GM18873 (cell line): ENCODE measurements around the gene TEKT3.

Source experiments
- ATAC-seq: cut with Tn5 transposase; IDR thresholded peaks from one replicate; pipeline ENCODE4 v1.9.1; 2021; ENCODE audit warnings: mild to moderate bottlenecking, moderate library complexity, moderate number of reproducible peaks; ENCODE audit not compliant: unreplicated experiment, low FRiP score

The TEKT3 gene

GRCh38 chr17:15268461-15268860, 72.9 kb downstream of the TEKT3 start:
- ATAC-seq, result no peak

- no peak for ATAC-seq
These were observed 73.4 kb downstream of the TEKT3 start for GRCh38 chr17:15267996-15268395.

- ATAC-seq, result no peak
These were observed 74.9 kb downstream of the TEKT3 start for GRCh38 chr17:15266325-15267125.

GRCh38 chr17:15265131-15265530, 76.3 kb downstream of the TEKT3 start, which contains the start of gene PMP22:
TSS of gene PMP22 (minus strand) at chr17:15265326. CDS start at chr17:15260727, 4,599 bp downstream.
- no peak for ATAC-seq

GRCh38 chr17:15264542-15264941, 76.9 kb downstream of the TEKT3 start:
- no peak for ATAC-seq

GRCh38 chr17:15263680-15264079, 77.7 kb downstream of the TEKT3 start:
- ATAC-seq, result no peak

GRCh38 chr17:15263206-15263579, 78.2 kb downstream of the TEKT3 start:
- ATAC-seq, result no peak

GRCh38 chr17:15262291-15263205, 78.8 kb downstream of the TEKT3 start:
- no peak for ATAC-seq

- ATAC-seq, result no peak
These were observed 79.6 kb downstream of the TEKT3 start for GRCh38 chr17:15261802-15262290.

- no peak for ATAC-seq
These were observed 80.1 kb downstream of the TEKT3 start for GRCh38 chr17:15261258-15261801.

- no peak for ATAC-seq
These were observed 80.8 kb downstream of the TEKT3 start for GRCh38 chr17:15260376-15261257.

GRCh38 chr17:15257796-15258512, 83.4 kb downstream of the TEKT3 start:
- no peak for ATAC-seq

GRCh38 chr17:15257258-15257788, 84.1 kb downstream of the TEKT3 start:
- ATAC-seq, result peak; percentile 75

GRCh38 chr17:15256689-15257088, 84.7 kb downstream of the TEKT3 start:
- no peak for ATAC-seq

- ATAC-seq, result no peak
These were observed 85.5 kb downstream of the TEKT3 start for GRCh38 chr17:15255713-15256454.
